GM12873 (cell line): ENCODE measurements around the gene CDH4.

ENCODE experiments used
- CTCF ChIP-seq: IDR thresholded peaks from 2 replicates; pipeline ENCODE4 v1.5.1; 2012; ENCODE audit warnings: low read depth, mild to moderate bottlenecking, moderate library complexity, low read length, control low read depth; ENCODE audit not compliant: insufficient read depth; ENCODE audit errors: missing control alignments

CDH4 gene

GRCh38 chr20:61557621-61558020 is 305.6 kb downstream of the CDH4 start:
- no peak for TF ChIP-seq CTCF

GRCh38 chr20:61558726-61559125 is 306.7 kb downstream of the CDH4 start:
- no peak for TF ChIP-seq CTCF

- TF ChIP-seq CTCF = no peak
Measured at GRCh38 chr20:61559706-61560315, 307.8 kb downstream of the CDH4 start.

- no peak for TF ChIP-seq CTCF
Measured at GRCh38 chr20:61560361-61560853, 308.3 kb downstream of the CDH4 start.

GRCh38 chr20:61561111-61561830 is 309.2 kb downstream of the CDH4 start:
- TF ChIP-seq CTCF = no peak

GRCh38 chr20:61562491-61562890 is 310.4 kb downstream of the CDH4 start:
- TF ChIP-seq CTCF = no peak

- TF ChIP-seq CTCF = no peak
Measured at GRCh38 chr20:61562897-61563504, 310.9 kb downstream of the CDH4 start.
